COLO829 (cell line): ENCODE data around the gene MAPK8IP3.

Experiments used
- DNase-seq: peaks from one replicate; pipeline ENCODE4 v3.0.0; 2012; ENCODE audit warnings: low spot score

The MAPK8IP3 gene

GRCh38 chr16:1812732-1813163, 106.8 kb downstream of the MAPK8IP3 start:
- no peak for DNase-seq

GRCh38 chr16:1815461-1815860, 109.5 kb downstream of the MAPK8IP3 start:
- no peak for DNase-seq

DNA sequence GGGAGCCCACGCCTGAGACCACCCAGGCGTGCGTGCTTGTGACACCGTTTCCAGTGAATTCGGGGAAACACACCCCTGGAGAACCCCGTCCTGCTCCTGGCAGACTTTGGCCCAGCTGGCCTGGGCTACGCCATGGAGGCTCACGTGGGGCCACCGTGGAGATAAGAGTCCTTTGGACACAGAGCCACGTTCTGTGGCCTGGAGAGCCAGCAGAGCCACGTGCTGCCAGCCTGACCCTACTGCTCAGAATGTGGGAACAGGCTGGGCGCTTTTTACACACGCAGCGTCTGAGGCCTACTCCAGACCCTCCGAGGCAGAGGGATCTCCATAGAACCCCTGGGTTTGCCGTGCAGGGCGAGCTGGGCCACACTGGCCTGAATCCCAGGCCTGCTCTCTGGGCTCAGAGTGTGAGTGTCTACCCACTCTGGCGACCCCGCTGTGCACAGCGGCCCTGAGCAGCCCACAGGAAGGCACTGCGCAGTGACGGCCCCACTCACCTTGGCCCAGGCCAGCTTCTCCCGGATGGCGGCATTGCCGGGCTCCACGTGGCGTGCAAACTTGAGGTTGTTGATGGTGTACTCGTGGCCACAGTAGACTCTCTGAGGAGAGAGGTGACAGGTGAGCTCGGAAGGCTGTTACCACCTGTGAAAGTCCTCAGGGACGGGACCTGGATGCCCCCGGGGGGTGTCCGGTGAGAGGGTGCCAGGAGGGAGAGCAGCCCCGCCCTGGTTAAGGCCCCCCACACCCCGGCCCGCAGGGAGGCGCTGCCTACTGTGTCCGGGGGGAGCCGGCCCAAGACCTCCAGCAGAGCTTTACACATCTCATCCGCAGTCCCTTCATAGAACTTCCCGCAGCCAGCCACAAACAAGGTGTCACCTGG, 110.6 kb downstream of the MAPK8IP3 start:
- no peak for DNase-seq

DNA sequence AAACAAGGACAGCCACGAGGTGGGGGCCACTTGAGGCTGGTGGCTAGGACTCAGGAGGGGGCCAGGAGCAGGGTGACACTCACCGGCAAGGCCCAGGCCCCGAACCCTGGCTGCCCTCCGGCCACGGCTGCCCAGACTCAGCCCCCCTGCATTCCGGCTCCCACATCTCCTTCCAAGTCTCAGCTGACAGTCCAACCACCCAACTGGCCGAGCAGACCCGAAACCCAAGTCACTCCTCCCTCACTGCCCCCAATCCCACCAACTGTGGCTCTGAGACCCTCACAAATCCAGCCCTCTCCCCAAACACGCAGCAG, 111.2 kb downstream of the MAPK8IP3 start:
- no peak for DNase-seq

DNA sequence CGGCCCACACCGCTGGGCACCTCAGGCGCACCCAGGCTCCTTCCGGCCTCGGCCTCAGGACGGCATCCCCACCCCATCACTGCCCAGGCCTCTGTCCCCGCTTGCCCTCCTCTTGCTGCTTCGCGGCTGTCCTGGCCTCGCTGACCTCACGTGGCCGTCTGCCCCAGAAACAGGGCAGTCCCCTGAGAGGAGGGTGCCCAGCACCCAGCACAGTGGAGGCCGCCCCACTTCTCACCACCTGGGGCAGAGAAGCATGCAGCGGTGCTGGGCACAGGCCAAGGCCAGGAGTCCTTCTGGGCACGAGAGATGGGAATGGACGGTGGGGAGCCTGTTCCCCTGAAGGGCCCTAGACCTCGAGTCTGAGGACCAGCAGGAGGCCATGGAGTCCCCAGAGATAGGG, 111.7 kb downstream of the MAPK8IP3 start:
- DNase-seq = no peak

DNA sequence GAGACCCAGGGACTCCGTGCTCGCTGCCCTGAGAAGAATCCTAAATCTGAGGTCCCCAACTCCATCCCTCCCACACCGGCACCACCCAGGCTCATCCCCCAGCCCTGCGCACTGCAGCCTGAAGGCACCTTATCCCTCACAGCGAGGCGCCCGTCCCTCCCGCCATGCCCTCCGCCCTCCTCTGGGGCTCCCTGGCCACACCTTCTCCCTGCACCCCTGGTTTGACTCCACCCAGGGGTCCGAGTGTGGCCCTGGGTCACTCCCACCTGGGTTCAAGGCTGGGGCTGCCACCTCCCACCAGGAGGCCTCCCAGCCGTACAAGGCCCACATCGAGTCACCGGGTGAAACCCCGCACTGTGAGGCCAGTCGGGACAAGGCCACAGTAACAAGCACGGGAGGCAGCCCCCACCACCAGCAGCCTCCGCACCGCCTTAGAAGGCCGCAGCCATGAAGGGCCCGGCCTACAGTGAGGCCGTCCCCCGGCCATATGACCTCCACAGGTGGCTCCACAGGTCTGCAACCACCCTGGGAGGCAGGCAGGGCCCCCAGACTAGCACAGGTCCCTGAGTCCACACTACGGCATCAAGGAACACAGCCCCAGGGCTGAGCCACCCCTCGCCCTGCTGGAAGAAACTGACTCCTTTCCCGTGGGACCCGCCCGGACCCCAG, 112.3 kb downstream of the MAPK8IP3 start:
- DNase-seq = no peak

DNA sequence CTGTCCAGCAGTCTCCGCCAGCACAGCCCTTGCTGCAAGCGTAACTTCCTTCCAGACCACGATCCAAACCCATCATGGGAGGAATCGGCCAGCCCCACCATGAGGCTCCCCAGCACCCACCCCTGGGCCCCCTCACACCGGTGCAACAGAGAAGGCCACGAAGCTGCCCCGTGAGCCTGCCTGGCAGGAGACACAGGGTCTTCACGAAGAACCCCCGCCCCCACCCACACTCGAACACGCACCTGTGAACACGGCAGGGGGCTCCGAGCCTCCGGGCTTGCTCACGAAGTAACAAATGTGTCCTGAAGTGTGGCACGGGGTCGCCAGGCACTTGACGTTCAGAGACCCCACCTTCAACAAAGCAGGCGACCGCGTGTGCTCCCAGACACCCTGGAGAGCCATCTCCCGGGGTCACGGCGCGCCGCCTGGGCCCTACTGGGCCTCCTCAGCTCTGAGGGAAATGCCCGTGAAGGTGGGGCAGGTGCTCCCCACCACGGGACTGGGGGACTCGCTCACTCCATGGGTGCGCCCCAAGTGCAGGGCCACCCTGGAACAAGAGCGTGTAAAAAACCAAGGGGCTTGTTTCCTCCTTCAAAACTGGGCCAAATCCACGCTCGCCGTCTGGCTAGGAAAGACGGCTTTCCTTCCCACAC, 113.0 kb downstream of the MAPK8IP3 start:
- DNase-seq = no peak

- DNase-seq = no peak
Measured at GRCh38 chr16:1819611-1820010, 113.6 kb downstream of the MAPK8IP3 start.
